NCI-H146 treated with DMSO at 0.1 percent for 48 hours (cell line): Measurements from ENCODE around the gene CCDC63.

ENCODE experiments used
- DNase-seq: peaks from one replicate; lab custom pipeline; 2025; ENCODE audit not compliant: unreplicated experiment; lab: John Stamatoyannopoulos, UW

Gene CCDC63

GRCh38 chr12:110846615-110847566 lies at the start of gene CCDC63:
Gene CCDC63, plus strand, starts transcription at chr12:110846987. Its CDS starts 5,968 bp downstream, at chr12:110852955.
- DNase-seq, result no peak

GRCh38 chr12:110798461-110798860 lies 48.3 kb upstream of the CCDC63 start:
- DNase-seq, result no peak

DNA sequence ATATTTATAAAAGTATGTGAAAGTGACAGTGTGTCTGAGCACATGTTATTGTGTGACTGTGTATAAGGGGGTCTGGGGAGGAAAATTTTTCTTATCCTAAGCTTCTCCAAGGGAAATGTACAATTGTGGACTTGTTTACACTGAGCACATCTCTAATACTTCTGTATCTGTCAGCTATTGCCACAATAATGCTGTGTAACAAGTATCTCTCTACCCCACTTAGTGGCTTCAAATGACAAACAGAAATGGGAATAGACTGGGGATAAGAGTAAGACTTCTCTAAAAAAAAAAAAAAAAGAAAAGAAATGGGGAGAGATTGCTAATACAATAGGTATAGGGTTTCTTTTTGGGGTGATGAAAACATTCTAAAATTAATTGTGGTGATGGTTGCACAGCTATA lies 44.3 kb upstream of the CCDC63 start:
- no peak for DNase-seq

- no peak for DNase-seq
Measured at GRCh38 chr12:110804406-110804805, 42.4 kb upstream of the CCDC63 start.

DNA sequence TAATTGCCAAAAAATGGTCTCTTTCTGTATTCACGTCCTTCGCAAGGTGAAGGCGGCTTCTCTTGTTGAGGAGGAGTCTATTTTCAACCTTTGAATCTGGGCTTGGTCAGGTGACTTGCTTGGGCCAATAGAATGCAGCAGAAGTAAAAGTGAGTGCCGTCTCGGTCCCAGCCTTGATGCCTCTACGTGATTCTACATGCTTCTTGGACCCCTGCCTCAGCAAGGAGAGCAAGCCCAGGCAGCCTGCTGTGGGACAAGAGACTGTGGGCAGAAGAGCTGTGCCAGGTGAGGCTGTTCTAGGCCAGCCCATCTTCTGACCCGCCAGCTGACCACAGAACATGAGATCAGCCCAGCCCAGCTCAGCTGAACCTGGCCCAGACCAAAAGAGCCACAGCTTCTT lies 39.1 kb upstream of the CCDC63 start:
- no peak for DNase-seq

GRCh38 chr12:110809149-110809548 lies 37.6 kb upstream of the CCDC63 start:
- no peak for DNase-seq

GRCh38 chr12:110811972-110812371 lies 34.8 kb upstream of the CCDC63 start:
- DNase-seq, result no peak

DNA sequence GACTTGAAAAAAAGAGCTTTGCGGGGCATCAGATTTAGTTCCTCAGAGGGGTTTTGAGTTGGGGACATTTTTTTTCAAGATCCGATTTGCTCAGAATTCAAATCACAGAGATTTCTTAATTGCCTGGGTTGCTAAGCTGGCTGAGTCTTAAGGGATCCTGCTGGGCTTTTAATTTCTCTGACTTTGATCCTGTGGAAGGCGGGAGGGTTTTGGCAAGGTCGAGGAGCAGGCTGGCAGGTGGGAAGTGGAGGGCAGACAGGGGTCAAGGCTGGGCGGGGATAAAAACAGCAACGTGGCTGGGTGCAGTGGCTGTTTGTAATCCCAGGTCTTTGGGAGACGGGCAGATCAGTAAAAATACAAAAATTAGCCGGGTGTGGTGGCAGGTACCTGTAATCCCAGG lies 33.5 kb upstream of the CCDC63 start:
- no peak for DNase-seq

GRCh38 chr12:110813756-110814155 lies 33.0 kb upstream of the CCDC63 start:
- DNase-seq, result no peak

GRCh38 chr12:110816248-110816647 lies 30.5 kb upstream of the CCDC63 start:
- DNase-seq, result no peak

DNA sequence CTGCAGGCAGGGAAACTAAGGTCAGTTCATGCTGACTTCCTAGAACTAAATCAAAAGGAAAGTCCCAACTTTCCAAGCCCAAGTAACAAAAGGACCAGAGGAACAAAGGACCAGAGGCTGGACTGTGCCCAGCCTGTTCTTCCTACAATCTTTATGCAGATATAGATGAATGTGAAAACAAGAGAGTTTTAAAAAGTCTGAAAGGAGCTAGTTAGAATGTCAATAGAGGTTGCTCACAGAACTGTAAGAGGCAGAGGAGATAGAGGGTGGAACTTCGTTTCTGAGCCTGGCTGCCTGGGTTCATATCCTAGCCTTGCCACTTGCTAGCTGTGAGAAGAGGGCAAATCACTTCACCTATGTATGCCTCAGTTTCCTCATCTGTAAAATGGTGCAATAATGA lies 30.0 kb upstream of the CCDC63 start:
- DNase-seq, result no peak

DNA sequence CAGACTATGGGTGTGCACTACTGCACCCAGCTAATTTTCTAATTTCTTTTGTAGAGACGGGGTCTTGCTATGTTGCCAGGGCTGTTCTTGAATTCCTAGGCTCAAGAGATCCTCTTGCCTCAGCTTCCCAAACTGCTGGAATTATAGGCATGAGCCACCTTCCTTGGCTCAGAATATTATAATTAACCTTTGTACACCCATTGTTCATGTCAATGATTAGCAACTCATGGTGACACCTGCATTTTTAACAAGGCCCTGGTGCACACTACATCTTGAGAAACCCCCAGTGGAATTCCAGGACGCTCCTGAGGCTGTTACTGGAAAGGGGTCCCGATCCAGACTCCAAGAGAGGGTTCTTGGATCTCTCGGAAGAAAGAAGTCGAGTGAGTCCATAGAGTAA lies 28.3 kb upstream of the CCDC63 start:
- DNase-seq, result no peak

- no peak for DNase-seq
Measured at GRCh38 chr12:110819150-110819549, 27.6 kb upstream of the CCDC63 start.

DNA sequence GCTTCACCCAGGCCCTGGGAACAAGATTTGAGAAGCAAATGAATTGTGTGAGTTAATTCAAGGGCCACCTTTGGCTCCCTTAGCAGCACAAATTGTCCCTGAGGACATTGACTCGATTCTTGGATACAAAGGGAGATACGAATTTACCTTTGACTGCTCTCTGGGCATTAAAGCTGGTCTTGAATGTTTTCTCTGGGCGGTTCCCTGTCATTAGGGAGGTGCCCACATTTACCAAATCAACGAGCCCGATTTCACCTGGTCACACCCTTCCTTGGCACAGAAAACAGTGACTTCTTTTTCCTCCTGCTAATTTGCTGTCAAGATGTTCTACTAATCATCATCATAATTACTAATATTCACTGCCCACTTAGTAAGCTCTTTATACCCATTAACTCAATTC lies 27.1 kb upstream of the CCDC63 start:
- DNase-seq, result no peak

GRCh38 chr12:110821917-110822316 lies 24.9 kb upstream of the CCDC63 start:
- no peak for DNase-seq

DNA sequence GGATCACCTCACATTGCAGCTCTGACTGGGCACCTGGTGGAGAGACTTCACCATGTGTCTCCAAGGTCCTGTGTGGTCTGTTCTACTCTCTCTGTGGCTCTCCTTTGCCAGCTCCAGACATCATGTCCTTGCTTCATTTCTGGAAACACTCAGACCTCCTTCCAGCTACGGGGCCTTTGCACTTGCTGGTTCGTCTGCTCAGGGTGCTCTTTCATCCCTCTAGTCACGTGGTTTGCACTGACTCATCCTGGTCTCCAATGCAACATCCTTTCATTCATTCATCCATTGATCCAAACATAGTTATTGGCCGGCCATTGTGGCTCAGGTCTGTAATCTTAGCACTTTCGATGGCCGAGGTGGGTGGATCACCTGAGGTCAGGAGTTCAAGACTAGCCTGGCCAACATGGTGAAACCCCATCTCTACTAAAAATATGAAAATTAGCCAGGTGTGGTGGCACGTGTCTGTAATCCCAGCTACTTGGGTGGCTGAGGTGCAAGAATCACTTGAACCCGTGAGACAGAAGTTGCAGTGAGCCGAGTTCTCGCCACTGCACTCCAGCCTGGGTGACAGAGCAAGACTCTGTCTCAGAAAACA lies 23.9 kb upstream of the CCDC63 start:
- no peak for DNase-seq

- DNase-seq, result no peak
Measured at GRCh38 chr12:110824342-110824741, 22.4 kb upstream of the CCDC63 start.

DNA sequence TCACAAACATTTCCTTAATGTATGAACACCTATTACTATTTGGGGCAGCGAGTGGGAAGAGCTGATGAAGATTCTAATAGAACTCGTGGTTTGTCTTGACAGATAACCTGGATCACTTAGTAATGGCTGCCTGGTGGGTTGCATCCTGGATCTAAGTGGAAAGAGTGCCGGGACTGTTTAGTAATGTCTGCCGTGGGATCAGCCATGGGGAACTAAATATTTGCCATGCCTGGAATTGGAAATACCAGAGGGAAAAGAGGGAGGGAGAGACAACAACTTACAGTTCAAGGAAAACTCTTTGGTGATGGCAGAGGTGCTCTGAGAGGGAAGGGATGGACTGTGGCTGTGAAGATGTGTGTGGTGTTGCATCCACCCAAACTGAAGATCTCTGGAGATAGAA lies 21.3 kb upstream of the CCDC63 start:
- no peak for DNase-seq

DNA sequence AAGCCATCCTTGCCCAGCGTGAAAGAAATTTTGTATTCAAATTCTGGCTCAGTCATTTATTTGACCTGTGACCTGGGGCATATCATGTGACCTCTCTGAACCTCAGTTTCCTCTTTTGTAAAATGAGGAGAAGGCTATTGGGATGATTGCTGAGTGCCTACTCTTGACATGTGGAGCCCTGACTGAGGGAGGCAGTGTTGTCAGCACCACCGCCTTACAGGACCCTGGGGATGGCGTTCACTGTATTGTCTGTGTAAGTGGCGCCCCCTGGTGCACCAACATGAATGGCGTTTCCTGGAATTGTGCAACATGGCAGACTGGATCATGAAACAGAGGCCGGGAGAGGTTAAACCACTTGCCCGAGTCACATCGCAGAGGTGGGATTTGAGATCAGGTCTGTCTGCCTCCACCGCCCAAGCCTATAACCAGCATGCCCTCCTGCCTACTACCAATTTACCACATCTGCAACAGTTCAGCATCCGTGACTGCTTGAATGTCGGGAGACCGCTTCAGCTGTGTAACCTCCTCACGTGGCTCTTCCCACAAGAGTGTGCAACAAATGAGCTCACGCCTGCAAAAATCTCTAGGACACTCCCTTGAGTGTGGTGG lies 20.1 kb upstream of the CCDC63 start:
- DNase-seq, result peak; percentile 18

- no peak for DNase-seq
Measured at GRCh38 chr12:110829308-110829707, 17.5 kb upstream of the CCDC63 start.

DNA sequence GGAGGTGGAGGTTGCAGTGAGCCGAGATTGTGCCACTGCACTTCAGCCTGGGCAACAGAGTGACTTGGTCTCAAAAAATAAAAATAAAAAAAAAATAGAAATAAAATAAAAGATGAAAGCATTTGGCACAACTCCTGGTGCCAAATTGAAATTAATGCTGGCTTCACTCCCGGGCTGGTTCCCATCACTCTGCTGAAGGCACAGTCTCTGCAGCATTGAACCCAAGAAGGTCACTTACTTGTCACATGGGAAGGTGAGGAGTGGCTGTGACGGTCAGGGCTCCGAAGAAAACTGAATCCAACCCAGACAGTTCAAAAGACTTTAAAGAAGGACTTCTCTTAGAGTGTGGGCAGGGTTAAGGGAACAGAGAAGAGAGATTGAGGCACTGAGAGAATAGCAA lies 10.5 kb upstream of the CCDC63 start:
- DNase-seq, result no peak

GRCh38 chr12:110841007-110841406 lies 5.8 kb upstream of the CCDC63 start:
- no peak for DNase-seq
